ENCODE data around the gene RFPL2. TPM values are rescaled to one million over a fixed set of nuclear protein-coding genes. Genes with fewer than 3 reads are reported as not detected.

The RFPL2 gene
- total and polyA plus RNA-seq, 2 donors (not counting 3 experiments of a cell fraction or from before 2014, with no cell fraction given), result not detected

- no peaks in the 10 kb centered on the region for H3K79me2 ChIP-seq (ENCODE audit: control insufficient read depth, insufficient read depth, low read length)
- H3K4me3 ChIP-seq (replicated peaks in 1 of 3; ENCODE audit: insufficient read depth in 1 of 3, low read depth in 1 of 3, low read length in 3 of 3), result peak overlapping the region in 1 of 3 experiments; percentile 28
- no peak overlapping the region for H3K27ac ChIP-seq (ENCODE audit: insufficient read depth, low read depth, low read length)
- peak overlapping the region; percentile 51 for H3K4me2 ChIP-seq (ENCODE audit: insufficient read depth, low read length)
- TF ChIP-seq POLR2AphosphoS5 (IDR thresholded peaks at IDR 0.05; ENCODE audit: insufficient read depth, low read depth, low read length), result no peak
- TF ChIP-seq MAX (IDR thresholded peaks at IDR 0.05; ENCODE audit: insufficient read depth, insufficient read length), result no peak
- no peak for TF ChIP-seq JUN (IDR thresholded peaks at IDR 0.05; ENCODE audit: borderline replicate concordance, insufficient read depth, insufficient read length, low read depth)
- TF ChIP-seq POLR2A (IDR thresholded peaks at IDR 0.05; ENCODE audit: low read depth, low read length), result no peak
- no peak for TF ChIP-seq CTCF (IDR thresholded peaks at IDR 0.05; ENCODE audit: extremely low read depth in 1 of 2, insufficient read depth in 1 of 2, low read depth in 1 of 2, low read length in 2 of 2)
- TF ChIP-seq FOS (IDR thresholded peaks at IDR 0.05; ENCODE audit: borderline replicate concordance, insufficient read depth, low read length), result no peak
- TF ChIP-seq GATA2 (IDR thresholded peaks at IDR 0.05; ENCODE audit: insufficient read depth, insufficient read length, low read depth, low read length), result no peak
- TF ChIP-seq EZH2 (IDR thresholded peaks at IDR 0.05; ENCODE audit: borderline replicate concordance, low read depth, low read length, severe bottlenecking), result no peak
- TF ChIP-seq MYC (IDR thresholded peaks at IDR 0.05; ENCODE audit: low read depth, low read length), result no peak
- intact Hi-C loops (cut with micrococcal nuclease) (no loop called here), dilution Hi-C loops (cut with MboI; ENCODE audit: extremely low pct_ligation_motif_present, low sequenced_read_pairs) (no loop called here)
- no TSS peak for BruUV-seq (replicated peaks)
- DNase-seq (ENCODE audit: low read depth, low spot score) (no peak), FAIRE-seq (no peak)
- POLR2A ChIA-PET, result no interaction called here
- no peaks in the 10 kb centered on the region for H4K20me1 ChIP-seq (replicated peaks; ENCODE audit: control insufficient read depth, extremely low read depth, insufficient read depth, low read length)
- no peaks in the 10 kb centered on the region for H3K4me1 ChIP-seq (ENCODE audit: control insufficient read depth, extremely low read depth, insufficient read depth, low read length)
- peaks cover 4 to 19% of the 10 kb centered on the region in 2 experiments for H3K27me3 ChIP-seq (ENCODE audit: control insufficient read depth in 2 of 2, insufficient read depth in 2 of 2, low read length in 2 of 2)
- no peaks in the 10 kb centered on the region for H3K36me3 ChIP-seq (ENCODE audit: control insufficient read depth in 2 of 2, extremely low read depth in 1 of 2, insufficient read depth in 2 of 2, low read length in 2 of 2)
- peak overlapping the region; percentile 29 for H2AFZ ChIP-seq (ENCODE audit: low read depth, low read length)
- H3K9ac ChIP-seq (replicated peaks; ENCODE audit: extremely low read depth, insufficient read depth, low read length), result no peak overlapping the region
- CTCF ChIA-PET, result no interaction called here
- H3K9me1 ChIP-seq (replicated peaks; ENCODE audit: control insufficient read depth, extremely low read depth, insufficient read depth, low read length), result no peaks in the 10 kb centered on the region
- H3K9me3 ChIP-seq (replicated peaks; ENCODE audit: control insufficient read depth, insufficient read depth, low read length), result no peaks in the 10 kb centered on the region
Observed at GRCh38 chr22:32204040-32204855, 625 bp downstream of the RFPL2 start.
